Esophagus muscularis mucosa (tissue), 4 donors: Measurements from ENCODE around the gene SELENOM. TPM values are rescaled to one million over a fixed set of nuclear protein-coding genes. Genes with fewer than 3 reads are reported as not detected.

Source experiments
- DNase-seq: peaks from one replicate; pipeline ENCODE4 v3.0.0-alpha.2; 2017; ENCODE audit errors: extremely low spot score
- H3K27ac ChIP-seq, 4 donors: fragments of 200-600 bp; sonication (generic); replicated peaks in 1 of 4; 1 replicate in 3 of 4; 2 replicates in 1 of 4; pipeline ENCODE4 v1.5.1; 2016 to 2019; ENCODE audit warnings: mild to moderate bottlenecking in 1 of 4
- H3K27me3 ChIP-seq, 4 donors: fragments of 200-600 bp; sonication (generic); one replicate each; pipeline versions ENCODE4 v1.5.1 to v1.6.0; 2016 to 2019
- H3K36me3 ChIP-seq, 4 donors: fragments of 200-600 bp; sonication (generic); one replicate each; pipeline ENCODE4 v1.5.1; 2016 to 2019
- H3K4me1 ChIP-seq, 4 donors: fragments of 200-600 bp; sonication (generic); one replicate each; pipeline ENCODE4 v1.5.1; 2016 to 2019
- H3K4me3 ChIP-seq, 4 donors: fragments of 200-600 bp; sonication (generic); 1 replicate in 2 of 4; 2 replicates in 2 of 4; pipeline ENCODE4 v1.5.1; 2016 to 2019; ENCODE audit warnings: mild to moderate bottlenecking in 4 of 4, moderate library complexity in 1 of 4
- H3K9me3 ChIP-seq, 4 donors: fragments of 200-600 bp; sonication (generic); 1 replicate in 3 of 4; 2 replicates in 1 of 4; pipeline ENCODE4 v1.5.1; 2016 to 2019
- CTCF ChIP-seq, 3 experiments: fragments of 200-600 bp in 2 of 3; fragments of 450-650 bp in 1 of 3; sonication (generic) in 2 of 3; IDR thresholded peaks; one replicate each; pipeline ENCODE4 v1.5.1; 2017 to 2019; ENCODE audit warnings: antibody characterized with exemption in 3 of 3, mild to moderate bottlenecking in 2 of 3, moderate library complexity in 1 of 3
- EP300 ChIP-seq: sonication (generic); formaldehyde crosslinking; IDR thresholded peaks from one replicate; pipeline ENCODE4 v1.6.1; 2017; ENCODE audit warnings: antibody characterized with exemption
- POLR2A ChIP-seq: fragments of 450-650 bp; IDR thresholded peaks from one replicate; pipeline ENCODE4 v1.6.1; 2017; ENCODE audit warnings: antibody characterized with exemption, moderate library complexity, mild to moderate bottlenecking, low read depth
- POLR2AphosphoS5 ChIP-seq, 2 donors: sonication (generic); formaldehyde crosslinking; IDR thresholded peaks; one replicate each; pipeline ENCODE4 v1.6.1; 2017; ENCODE audit warnings: antibody characterized with exemption in 2 of 2
- WGBS: methylation state at CpG from one replicate; pipeline ENCODE4 v1.1.5; 2018; 5-methylcytosine and 5-hydroxymethylcytosine counted together
- intact Hi-C: fragments of 100-400 bp; cut with DNase I; formaldehyde crosslinking; loops from one replicate; pipeline ENCODE4 v1.15.1; 2023
- total RNA-seq, 4 donors: library from RNA; depleted of rRNA; stranded (reverse); fragments of >200 nt; gene quantifications; one replicate each; pipeline versions ENCODE4 v1.1.0 to v1.2.1, GENCODE V29; 2016

SELENOM gene
- total RNA-seq, 4 donors from 2014 or later = 1,118 to 1,733 (median 1,416) TPM

GRCh38 chr22:31084811-31085492 is 22.4 kb downstream of the SELENOM start:
- Histone ChIP-seq H3K27ac (peak overlapping the region; percentile 98 to 99 (median 99)), H3K9me3 (no peaks in the 10 kb centered on the region), H3K36me3 (peaks cover 20 to 53% (median 36%) of the 10 kb centered on the region in 4 donors), H3K27me3 (no peaks in the 10 kb centered on the region), H3K4me3 (peak overlapping the region; percentile 68 to 91 (median 78)), H3K4me1 (peaks cover 64 to 90% (median 86%) of the 10 kb centered on the region in 4 donors)
- intact Hi-C loops = loop anchor here (1.0 to 2.0 kb wide), 2 partner anchors 30 to 138 kb away; no protein-coding TSS in a partner anchor
- no peak for TF ChIP-seq EP300
- peak; percentile 85 to 92 (median 86) for TF ChIP-seq CTCF (IDR thresholded peaks at IDR 0.05)
- TF ChIP-seq POLR2A = no peak
- TF ChIP-seq POLR2AphosphoS5 (IDR thresholded peaks at IDR 0.05) = peak in 1 of 2 donors; percentile 81
- DNase-seq = peak; percentile 97
- WGBS = 3% methylated on average over 19 of the region's 69 CpGs

GRCh38 chr22:31083923-31084810 is 23.2 kb downstream of the SELENOM start:
- Histone ChIP-seq H3K27ac (peak overlapping the region; percentile 98 to 99 (median 99)), H3K4me3 (peak overlapping the region; percentile 68 to 91 (median 78)), H3K27me3 (no peaks in the 10 kb centered on the region), H3K36me3 (peaks cover 14 to 45% (median 28%) of the 10 kb centered on the region in 4 donors), H3K4me1 (peaks cover 58 to 84% (median 78%) of the 10 kb centered on the region in 4 donors), H3K9me3 (no peaks in the 10 kb centered on the region)
- intact Hi-C loops = loop anchor here (1.0 to 2.0 kb wide), 3 partner anchors 29 to 137 kb away; partner anchors contain the start of genes MORC2 and TUG1
- 14% methylated on average over 7 of the region's 18 CpGs for WGBS
- peak; percentile 92 for DNase-seq
- TF ChIP-seq POLR2A = peak; percentile 78
- TF ChIP-seq CTCF (IDR thresholded peaks at IDR 0.05) = no peak
- TF ChIP-seq EP300 = no peak
- TF ChIP-seq POLR2AphosphoS5 (IDR thresholded peaks at IDR 0.05) = no peak

GRCh38 chr22:31083377-31083768 is 24.0 kb downstream of the SELENOM start:
- no peaks in the 10 kb centered on the region for H3K27me3 ChIP-seq
- no peak for TF ChIP-seq CTCF (IDR thresholded peaks at IDR 0.05)
- TF ChIP-seq EP300 = no peak
- TF ChIP-seq POLR2AphosphoS5 (IDR thresholded peaks at IDR 0.05) = no peak
- no peak for TF ChIP-seq POLR2A
- H3K9me3 ChIP-seq = no peaks in the 10 kb centered on the region
- 33% methylated on average over 1 of the region's 3 CpGs for WGBS
- peak overlapping the region; percentile 98 to 99 (median 99) for H3K27ac ChIP-seq
- intact Hi-C loops = loop anchor here (2.0 kb wide), 1 partner anchor 115 kb away; the partner anchor contains the start of genes MORC2 and TUG1
- no peak for DNase-seq
- peaks cover 51 to 76% (median 70%) of the 10 kb centered on the region in 4 donors for H3K4me1 ChIP-seq
- peak overlapping the region; percentile 68 to 91 (median 78) for H3K4me3 ChIP-seq
- H3K36me3 ChIP-seq = peaks cover 10 to 37% (median 20%) of the 10 kb centered on the region in 4 donors

GRCh38 chr22:31082606-31083376 is 24.6 kb downstream of the SELENOM start:
- H3K27ac ChIP-seq = peak overlapping the region; percentile 98 to 99 (median 99)
- TF ChIP-seq POLR2AphosphoS5 (IDR thresholded peaks at IDR 0.05) (peak in 1 of 2 donors; percentile 78), CTCF (IDR thresholded peaks at IDR 0.05) (peak; percentile 78 to 85 (median 80)), POLR2A (no peak), EP300 (no peak)
- no peaks in the 10 kb centered on the region for H3K9me3 ChIP-seq
- H3K4me3 ChIP-seq = peak overlapping the region; percentile 68 to 91 (median 78)
- intact Hi-C loops = loop anchor here (1.0 to 2.0 kb wide), 2 partner anchors 46 to 114 kb away; partner anchors contain the start of genes MORC2 and TUG1
- peaks cover 6 to 31% (median 14%) of the 10 kb centered on the region in 4 donors for H3K36me3 ChIP-seq
- no peak for DNase-seq
- H3K4me1 ChIP-seq = peaks cover 48 to 70% (median 64%) of the 10 kb centered on the region in 4 donors
- 60% methylated on average over 10 of the region's 11 CpGs for WGBS
- no peaks in the 10 kb centered on the region for H3K27me3 ChIP-seq
